Cardiac fibroblast (primary cell): ENCODE measurements around the gene TMCO4.

Source experiments
- DNase-seq, 2 donors: peaks; one replicate each; pipeline versions ENCODE4 v3.0.0 to v3.0.0-alpha.2; 2010; ENCODE audit warnings: low read depth in 2 of 2
- H3K4me3 ChIP-seq, 2 donors: replicated peaks in 1 of 2; 1 replicate in 1 of 2; 2 replicates in 1 of 2; pipeline ENCODE4 v1.5.1; 2011; ENCODE audit warnings: low read depth in 2 of 2, low read length in 2 of 2, mild to moderate bottlenecking in 2 of 2, moderate library complexity in 1 of 2
- TF ChIP-seq, protein P1 (sequence below): IDR thresholded peaks from one replicate; pipeline ENCODE4 v1.5.1; 2011; ENCODE audit warnings: low read depth, mild to moderate bottlenecking, low read length, inconsistent platforms

TMCO4 gene

DNA sequence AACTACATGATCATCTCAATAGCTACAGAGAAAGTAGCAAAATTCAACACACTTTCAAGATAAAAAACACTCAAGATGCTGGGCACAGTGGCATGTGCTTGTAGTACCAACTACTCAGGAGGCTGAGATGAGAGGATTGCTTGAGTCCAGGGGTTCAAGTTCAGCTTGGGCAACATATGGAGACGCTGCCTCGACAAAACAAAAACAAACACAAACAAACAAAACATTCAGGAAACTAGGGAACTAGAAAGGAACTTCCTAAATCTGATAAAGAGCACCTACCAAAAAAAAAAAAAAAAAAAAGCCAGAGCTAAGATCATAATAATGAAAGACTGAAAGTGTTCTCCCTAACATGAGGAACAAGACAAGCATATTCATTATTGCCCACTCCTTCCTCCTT lies 38.1 kb upstream of the TMCO4 start:
- H3K4me3 ChIP-seq, result no peak overlapping the region
- TF ChIP-seq, protein P1, sequence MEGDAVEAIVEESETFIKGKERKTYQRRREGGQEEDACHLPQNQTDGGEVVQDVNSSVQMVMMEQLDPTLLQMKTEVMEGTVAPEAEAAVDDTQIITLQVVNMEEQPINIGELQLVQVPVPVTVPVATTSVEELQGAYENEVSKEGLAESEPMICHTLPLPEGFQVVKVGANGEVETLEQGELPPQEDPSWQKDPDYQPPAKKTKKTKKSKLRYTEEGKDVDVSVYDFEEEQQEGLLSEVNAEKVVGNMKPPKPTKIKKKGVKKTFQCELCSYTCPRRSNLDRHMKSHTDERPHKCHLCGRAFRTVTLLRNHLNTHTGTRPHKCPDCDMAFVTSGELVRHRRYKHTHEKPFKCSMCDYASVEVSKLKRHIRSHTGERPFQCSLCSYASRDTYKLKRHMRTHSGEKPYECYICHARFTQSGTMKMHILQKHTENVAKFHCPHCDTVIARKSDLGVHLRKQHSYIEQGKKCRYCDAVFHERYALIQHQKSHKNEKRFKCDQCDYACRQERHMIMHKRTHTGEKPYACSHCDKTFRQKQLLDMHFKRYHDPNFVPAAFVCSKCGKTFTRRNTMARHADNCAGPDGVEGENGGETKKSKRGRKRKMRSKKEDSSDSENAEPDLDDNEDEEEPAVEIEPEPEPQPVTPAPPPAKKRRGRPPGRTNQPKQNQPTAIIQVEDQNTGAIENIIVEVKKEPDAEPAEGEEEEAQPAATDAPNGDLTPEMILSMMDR, result no peak
- no peak for DNase-seq

DNA sequence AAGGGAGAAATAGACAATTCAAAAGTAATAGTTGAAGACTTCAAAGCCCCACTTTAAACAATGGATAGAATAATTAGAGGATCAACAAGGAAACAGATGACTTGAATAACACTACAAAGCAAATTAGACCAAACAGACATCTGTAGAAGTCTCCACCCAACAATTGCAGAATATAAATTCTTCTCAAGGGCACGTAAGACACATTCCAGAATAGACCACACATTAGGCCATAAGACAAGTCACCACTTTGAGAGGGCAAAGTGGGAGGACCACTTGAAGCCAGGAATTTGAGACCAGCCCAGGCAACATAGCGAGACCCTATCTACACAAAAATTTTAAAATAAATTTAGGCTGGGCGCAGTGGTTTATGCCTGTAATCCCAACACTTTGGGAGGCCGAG lies 35.9 kb upstream of the TMCO4 start:
- H3K4me3 ChIP-seq, result no peak overlapping the region
- TF ChIP-seq, protein P1, result no peak
- DNase-seq, result no peak

DNA sequence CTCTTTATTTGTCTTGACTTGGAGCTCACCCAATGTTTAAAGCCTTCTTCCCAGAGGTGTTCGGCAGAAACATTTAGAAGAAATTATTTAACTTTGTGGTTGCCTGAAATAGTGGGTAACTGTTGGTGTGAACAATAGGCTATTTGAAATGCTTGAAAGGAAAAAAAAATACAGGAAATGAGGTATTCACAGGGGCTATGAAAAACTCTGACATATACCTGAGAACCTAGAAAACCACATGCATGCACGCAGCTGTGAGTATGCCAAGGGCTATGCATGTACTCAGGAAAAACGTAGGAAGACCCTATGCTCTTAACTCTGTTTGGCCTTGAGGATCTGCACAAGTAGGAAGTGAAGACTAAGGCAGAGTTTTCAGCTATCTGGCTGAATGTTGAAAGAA lies 31.7 kb upstream of the TMCO4 start:
- DNase-seq, result no peak
- no peak overlapping the region for H3K4me3 ChIP-seq
- TF ChIP-seq, protein P1, result no peak

- H3K4me3 ChIP-seq, result no peak overlapping the region
- DNase-seq, result peak; percentile 21 to 25
- TF ChIP-seq, protein P1, result no peak
These were observed 28.8 kb upstream of the TMCO4 start for GRCh38 chr1:19828546-19828945.

- no peak overlapping the region for H3K4me3 ChIP-seq
- no peak for DNase-seq
- TF ChIP-seq, protein P1, result no peak
These were observed 25.6 kb upstream of the TMCO4 start for GRCh38 chr1:19825298-19825697.

DNA sequence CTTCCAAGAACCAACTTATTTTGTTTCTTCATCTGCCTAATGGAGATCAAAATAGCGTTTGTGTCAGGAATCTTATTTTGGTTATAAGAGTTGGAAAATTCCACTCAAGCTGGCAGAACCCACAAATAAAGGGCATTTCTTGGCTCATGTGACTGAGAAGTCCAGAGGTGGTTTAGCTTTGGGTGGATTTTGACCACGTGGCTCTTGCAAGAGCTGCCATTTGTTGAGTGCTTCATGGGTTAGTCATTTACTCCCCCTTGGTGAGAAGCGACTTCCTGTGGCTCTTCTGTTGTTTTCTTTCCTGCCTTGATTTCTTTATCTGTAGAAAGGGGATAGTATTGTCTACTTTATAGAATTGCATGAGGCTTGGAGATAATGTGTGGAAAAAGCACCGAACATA lies 24.8 kb upstream of the TMCO4 start:
- no peak overlapping the region for H3K4me3 ChIP-seq
- TF ChIP-seq, protein P1, result no peak
- DNase-seq, result peak in 1 of 2 donors; percentile 40

DNA sequence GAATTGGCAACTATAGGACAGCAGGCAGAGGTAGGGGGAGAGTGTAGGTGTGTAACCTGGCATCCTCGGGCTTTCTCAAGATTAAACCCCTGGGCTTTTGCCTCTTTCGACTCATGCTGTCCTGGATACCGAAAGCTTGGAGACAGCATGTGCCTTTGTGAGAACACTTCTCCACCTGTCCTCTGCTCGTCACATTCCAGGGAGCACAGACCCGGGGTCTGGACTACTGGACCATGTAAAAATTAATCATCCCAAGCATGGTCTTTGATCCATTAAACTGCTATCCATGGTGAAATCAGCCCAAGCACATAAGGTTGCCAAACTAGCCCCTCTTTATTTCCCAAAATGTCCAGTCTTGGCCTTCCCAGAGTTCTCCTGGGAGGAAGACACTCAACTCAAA lies 24.3 kb upstream of the TMCO4 start:
- TF ChIP-seq, protein P1, result no peak
- no peak overlapping the region for H3K4me3 ChIP-seq
- DNase-seq, result no peak
